Panc1 (cell line): ENCODE results near the gene CLDN3.
"Not testable (repeated sequence)": the region's sequence is repeated elsewhere in the genome, so short reads cannot be mapped to it uniquely, and the experiment has no call there.

ENCODE experiments used
- POLR2AphosphoS5 ChIP-seq: IDR thresholded peaks from 2 replicates; pipeline ENCODE4 v1.6.1; 2012; ENCODE audit warnings: mild to moderate bottlenecking, low read depth, low read length, moderate library complexity
- TF ChIP-seq, protein P1 (sequence below): fragments of 450-650 bp; IDR thresholded peaks from 2 replicates; pipeline ENCODE4 v1.5.1; 2017; ENCODE audit warnings: mild to moderate bottlenecking
- TF ChIP-seq, protein P2 (sequence below), 2 experiments: IDR thresholded peaks; 2 replicates each; pipeline ENCODE4 v1.6.1; 2011 to 2012; ENCODE audit warnings: low read depth in 2 of 2, control low read depth in 1 of 2, low read length in 1 of 2, mild to moderate bottlenecking in 1 of 2, moderate library complexity in 1 of 2; ENCODE audit not compliant: insufficient read depth in 1 of 2

DNA sequence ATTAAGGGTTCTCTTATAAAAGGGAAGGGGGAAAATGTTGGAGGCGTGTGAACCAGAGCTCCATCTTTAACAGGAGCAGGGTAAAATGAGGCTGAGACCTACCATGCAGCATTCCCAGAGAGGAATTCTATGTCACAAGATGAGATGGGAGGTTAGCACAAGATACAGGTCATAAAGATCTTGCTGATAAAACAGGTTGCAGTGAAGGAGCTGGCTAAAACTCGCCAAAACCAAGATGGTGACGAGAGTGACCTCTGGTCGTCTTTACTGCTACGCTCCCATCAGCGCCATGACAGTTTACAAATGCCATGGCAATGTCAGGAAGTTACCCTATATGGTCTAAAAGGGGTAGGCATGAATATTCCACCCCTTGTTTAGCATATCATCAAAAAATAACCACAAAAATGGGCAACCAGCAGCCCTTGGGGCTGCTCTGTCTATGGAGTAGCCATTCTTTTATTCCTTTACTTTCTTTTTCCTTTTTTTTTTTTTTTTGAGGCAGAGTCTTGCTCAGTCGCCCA, 21.2 kb upstream of the CLDN3 start:
- TF ChIP-seq, protein P1, sequence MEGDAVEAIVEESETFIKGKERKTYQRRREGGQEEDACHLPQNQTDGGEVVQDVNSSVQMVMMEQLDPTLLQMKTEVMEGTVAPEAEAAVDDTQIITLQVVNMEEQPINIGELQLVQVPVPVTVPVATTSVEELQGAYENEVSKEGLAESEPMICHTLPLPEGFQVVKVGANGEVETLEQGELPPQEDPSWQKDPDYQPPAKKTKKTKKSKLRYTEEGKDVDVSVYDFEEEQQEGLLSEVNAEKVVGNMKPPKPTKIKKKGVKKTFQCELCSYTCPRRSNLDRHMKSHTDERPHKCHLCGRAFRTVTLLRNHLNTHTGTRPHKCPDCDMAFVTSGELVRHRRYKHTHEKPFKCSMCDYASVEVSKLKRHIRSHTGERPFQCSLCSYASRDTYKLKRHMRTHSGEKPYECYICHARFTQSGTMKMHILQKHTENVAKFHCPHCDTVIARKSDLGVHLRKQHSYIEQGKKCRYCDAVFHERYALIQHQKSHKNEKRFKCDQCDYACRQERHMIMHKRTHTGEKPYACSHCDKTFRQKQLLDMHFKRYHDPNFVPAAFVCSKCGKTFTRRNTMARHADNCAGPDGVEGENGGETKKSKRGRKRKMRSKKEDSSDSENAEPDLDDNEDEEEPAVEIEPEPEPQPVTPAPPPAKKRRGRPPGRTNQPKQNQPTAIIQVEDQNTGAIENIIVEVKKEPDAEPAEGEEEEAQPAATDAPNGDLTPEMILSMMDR, result not testable (repeated sequence)
- not testable (repeated sequence) for TF ChIP-seq POLR2AphosphoS5
- TF ChIP-seq, protein P2, sequence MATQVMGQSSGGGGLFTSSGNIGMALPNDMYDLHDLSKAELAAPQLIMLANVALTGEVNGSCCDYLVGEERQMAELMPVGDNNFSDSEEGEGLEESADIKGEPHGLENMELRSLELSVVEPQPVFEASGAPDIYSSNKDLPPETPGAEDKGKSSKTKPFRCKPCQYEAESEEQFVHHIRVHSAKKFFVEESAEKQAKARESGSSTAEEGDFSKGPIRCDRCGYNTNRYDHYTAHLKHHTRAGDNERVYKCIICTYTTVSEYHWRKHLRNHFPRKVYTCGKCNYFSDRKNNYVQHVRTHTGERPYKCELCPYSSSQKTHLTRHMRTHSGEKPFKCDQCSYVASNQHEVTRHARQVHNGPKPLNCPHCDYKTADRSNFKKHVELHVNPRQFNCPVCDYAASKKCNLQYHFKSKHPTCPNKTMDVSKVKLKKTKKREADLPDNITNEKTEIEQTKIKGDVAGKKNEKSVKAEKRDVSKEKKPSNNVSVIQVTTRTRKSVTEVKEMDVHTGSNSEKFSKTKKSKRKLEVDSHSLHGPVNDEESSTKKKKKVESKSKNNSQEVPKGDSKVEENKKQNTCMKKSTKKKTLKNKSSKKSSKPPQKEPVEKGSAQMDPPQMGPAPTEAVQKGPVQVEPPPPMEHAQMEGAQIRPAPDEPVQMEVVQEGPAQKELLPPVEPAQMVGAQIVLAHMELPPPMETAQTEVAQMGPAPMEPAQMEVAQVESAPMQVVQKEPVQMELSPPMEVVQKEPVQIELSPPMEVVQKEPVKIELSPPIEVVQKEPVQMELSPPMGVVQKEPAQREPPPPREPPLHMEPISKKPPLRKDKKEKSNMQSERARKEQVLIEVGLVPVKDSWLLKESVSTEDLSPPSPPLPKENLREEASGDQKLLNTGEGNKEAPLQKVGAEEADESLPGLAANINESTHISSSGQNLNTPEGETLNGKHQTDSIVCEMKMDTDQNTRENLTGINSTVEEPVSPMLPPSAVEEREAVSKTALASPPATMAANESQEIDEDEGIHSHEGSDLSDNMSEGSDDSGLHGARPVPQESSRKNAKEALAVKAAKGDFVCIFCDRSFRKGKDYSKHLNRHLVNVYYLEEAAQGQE (IDR thresholded peaks at IDR 0.05; ENCODE audit: insufficient read depth in 1 of 2, low read depth in 2 of 2, low read length in 1 of 2), result not testable (repeated sequence)
